GM21723 (cell line): ENCODE data around the gene SAMD1.

Experiments
- ATAC-seq: cut with Tn5 transposase; IDR thresholded peaks from one replicate; pipeline ENCODE4 v1.9.1; 2021; ENCODE audit warnings: mild to moderate bottlenecking, moderate library complexity; ENCODE audit not compliant: unreplicated experiment

Gene SAMD1

GRCh38 chr19:14089662-14090508 is 666 bp downstream of the SAMD1 start:
- no peak for ATAC-seq

- no peak for ATAC-seq
These were observed 1.2 kb downstream of the SAMD1 start for GRCh38 chr19:14089412-14089661.

- ATAC-seq: no peak
These were observed 1.7 kb downstream of the SAMD1 start for GRCh38 chr19:14088634-14089411.

- no peak for ATAC-seq
These were observed 4.5 kb downstream of the SAMD1 start for GRCh38 chr19:14086098-14086497.

GRCh38 chr19:14085309-14085995 is 5.1 kb downstream of the SAMD1 start, which contains the start of gene C19orf67:
TSS of gene C19orf67 (minus strand) at chr19:14085783. CDS start at chr19:14085627, 156 bp downstream.
- ATAC-seq: no peak

GRCh38 chr19:14082675-14082960 is 7.9 kb downstream of the SAMD1 start:
- no peak for ATAC-seq

GRCh38 chr19:14081797-14082674 is 8.5 kb downstream of the SAMD1 start:
- ATAC-seq: peak; percentile 8

GRCh38 chr19:14080887-14081796 is 9.4 kb downstream of the SAMD1 start:
- ATAC-seq: peak; percentile 85

GRCh38 chr19:14078411-14078810 is 12.1 kb downstream of the SAMD1 start:
- ATAC-seq: no peak

GRCh38 chr19:14073925-14074838 is 16.4 kb downstream of the SAMD1 start:
- no peak for ATAC-seq

- peak; percentile 48 for ATAC-seq
These were observed 17.2 kb downstream of the SAMD1 start for GRCh38 chr19:14073261-14073924.

GRCh38 chr19:14072535-14073260 is 17.9 kb downstream of the SAMD1 start, which contains the start of gene MISP3:
TSS of gene MISP3 (plus strand) at chr19:14072786. CDS start at chr19:14073310, 524 bp downstream.
- no peak for ATAC-seq

GRCh38 chr19:14070268-14071050 is 20.1 kb downstream of the SAMD1 start:
- ATAC-seq: no peak

GRCh38 chr19:14066134-14066533 is 24.4 kb downstream of the SAMD1 start:
- ATAC-seq: no peak

- ATAC-seq: no peak
These were observed 27.4 kb downstream of the SAMD1 start for GRCh38 chr19:14063105-14063504.

- ATAC-seq: no peak
These were observed 28.0 kb downstream of the SAMD1 start for GRCh38 chr19:14062558-14062855.
